SK-N-SH treated with all-trans-retinoic acid at 6 μM for 48 hours (cell line): Measurements from ENCODE around the gene FNDC3A.

ENCODE experiments used
- ATAC-seq: fragments of 200-7000 bp; cut with Tn5 transposase; 3 replicates; pipeline ENCODE4 v1.9.1; 2020; ENCODE audit warnings: mild to moderate bottlenecking, moderate library complexity
- ARNTL ChIP-seq: fragments of 450-650 bp; formaldehyde crosslinking; IDR thresholded peaks from 2 replicates; pipeline ENCODE4 v1.5.0; 2020; ENCODE audit warnings: low read depth, mild to moderate bottlenecking, moderate library complexity, borderline replicate concordance
- BACH2 ChIP-seq: fragments of 250-450 bp; sonication (Bioruptor Pico); IDR thresholded peaks from 2 replicates; pipeline ENCODE4 v1.9.0; 2021; ENCODE audit warnings: mild to moderate bottlenecking, borderline replicate concordance
- CREB5 ChIP-seq: fragments of 250-450 bp; sonication (Bioruptor Pico); IDR thresholded peaks from 2 replicates; pipeline ENCODE4 v1.5.1; 2020; ENCODE audit warnings: low read depth, mild to moderate bottlenecking, moderate library complexity
- CSRNP3 ChIP-seq: fragments of 250-450 bp; sonication (Bioruptor Pico); IDR thresholded peaks from 2 replicates; pipeline ENCODE4 v1.5.1; 2021; ENCODE audit warnings: mild to moderate bottlenecking, moderate library complexity
- ESRRG ChIP-seq: fragments of 250-450 bp; sonication (Bioruptor Pico); IDR thresholded peaks from 2 replicates; pipeline ENCODE4 v1.6.1; 2021; ENCODE audit warnings: mild to moderate bottlenecking
- GLIS3 ChIP-seq: fragments of 250-450 bp; sonication (Bioruptor Pico); IDR thresholded peaks from 2 replicates; pipeline ENCODE4 v1.5.0; 2020; ENCODE audit warnings: mild to moderate bottlenecking, moderate library complexity
- ISL1 ChIP-seq: fragments of 250-450 bp; sonication (Bioruptor Pico); IDR thresholded peaks from 2 replicates; pipeline ENCODE4 v2.1.2; 2022; ENCODE audit warnings: mild to moderate bottlenecking, moderate library complexity
- OSR1 ChIP-seq: fragments of 250-450 bp; sonication (Bioruptor Pico); IDR thresholded peaks from 2 replicates; pipeline ENCODE4 v1.8.0; 2022; ENCODE audit warnings: moderate library complexity, mild to moderate bottlenecking, inconsistent platforms
- PATZ1 ChIP-seq: fragments of 250-450 bp; sonication (Bioruptor Pico); IDR thresholded peaks from 2 replicates; pipeline ENCODE4 v1.8.0; 2020; ENCODE audit warnings: mild to moderate bottlenecking, moderate library complexity, borderline replicate concordance
- POU6F1 ChIP-seq: fragments of 250-450 bp; sonication (Bioruptor Pico); IDR thresholded peaks from 2 replicates; pipeline ENCODE4 v1.8.0; 2021; ENCODE audit warnings: low read depth, mild to moderate bottlenecking, moderate library complexity, borderline replicate concordance
- PPARA ChIP-seq: fragments of 250-450 bp; sonication (Bioruptor Pico); IDR thresholded peaks from 2 replicates; pipeline ENCODE4 v1.5.0; 2020; ENCODE audit warnings: mild to moderate bottlenecking, borderline replicate concordance
- RARB ChIP-seq: fragments of 250-450 bp; sonication (Bioruptor Pico); IDR thresholded peaks from 2 replicates; pipeline ENCODE4 v1.8.0; 2021; ENCODE audit warnings: mild to moderate bottlenecking, moderate library complexity
- SNAI2 ChIP-seq: fragments of 250-450 bp; sonication (Bioruptor Pico); IDR thresholded peaks from 2 replicates; pipeline ENCODE4 v1.5.0; 2020; ENCODE audit warnings: mild to moderate bottlenecking, moderate library complexity
- TCF4 ChIP-seq: fragments of 250-450 bp; sonication (Bioruptor Pico); IDR thresholded peaks from 2 replicates; pipeline ENCODE4 v1.8.0; 2021; ENCODE audit warnings: mild to moderate bottlenecking, moderate library complexity, borderline replicate concordance
- TOX ChIP-seq: fragments of 250-450 bp; sonication (Bioruptor Pico); IDR thresholded peaks from 2 replicates; pipeline ENCODE4 v1.8.0; 2021; ENCODE audit warnings: mild to moderate bottlenecking, moderate library complexity, borderline replicate concordance
- TSHZ2 ChIP-seq: fragments of 250-450 bp; sonication (Bioruptor Pico); IDR thresholded peaks from 2 replicates; pipeline ENCODE4 v1.5.0; 2020; ENCODE audit warnings: mild to moderate bottlenecking, moderate library complexity
- ZC3H10 ChIP-seq: fragments of 250-450 bp; sonication (Bioruptor Pico); IDR thresholded peaks from 2 replicates; pipeline ENCODE4 v1.5.1; 2021; ENCODE audit warnings: mild to moderate bottlenecking, moderate library complexity
- ZFP3 ChIP-seq: fragments of 250-450 bp; sonication (Bioruptor Pico); IDR thresholded peaks from 2 replicates; pipeline ENCODE4 v1.5.0; 2020; ENCODE audit warnings: mild to moderate bottlenecking, moderate library complexity
- ZFP30 ChIP-seq: fragments of 450-650 bp; formaldehyde crosslinking; IDR thresholded peaks from 2 replicates; pipeline ENCODE4 v1.5.0; 2022; ENCODE audit warnings: mild to moderate bottlenecking, moderate library complexity
- ZNF565 ChIP-seq: fragments of 450-650 bp; formaldehyde crosslinking; conservative IDR thresholded peaks from 2 replicates; pipeline ENCODE4 v1.5.0; 2020; ENCODE audit warnings: low read depth, mild to moderate bottlenecking, moderate library complexity
- ZNF70 ChIP-seq: fragments of 450-650 bp; formaldehyde crosslinking; IDR thresholded peaks from 2 replicates; pipeline ENCODE4 v1.5.0; 2020; ENCODE audit warnings: mild to moderate bottlenecking, moderate library complexity
- ZNF8 ChIP-seq: fragments of 450-650 bp; formaldehyde crosslinking; IDR thresholded peaks from 2 replicates; pipeline ENCODE4 v1.5.0; 2020; ENCODE audit warnings: mild to moderate bottlenecking, moderate library complexity

Gene FNDC3A

GRCh38 chr13:49253310-49253709 lies 277.6 kb downstream of the FNDC3A start:
- ATAC-seq, result no peak
- TF ChIP-seq ZNF8 (no peak), TSHZ2 (CRISPR knock-in tag) (no peak), CREB5 (CRISPR knock-in tag) (no peak), ARNTL (CRISPR knock-in tag) (no peak), ZFP3 (no peak), GLIS3 (CRISPR knock-in tag) (no peak), POU6F1 (no peak), SNAI2 (CRISPR knock-in tag) (no peak)

- no peak for ATAC-seq
- TF ChIP-seq ESRRG (CRISPR knock-in tag), result no peak
- no peak for TF ChIP-seq TOX (CRISPR knock-in tag)
- no peak for TF ChIP-seq PPARA (CRISPR knock-in tag)
- TF ChIP-seq ZC3H10 (CRISPR knock-in tag), result no peak
- TF ChIP-seq ZNF70 (CRISPR knock-in tag), result no peak
- no peak for TF ChIP-seq BACH2 (CRISPR knock-in tag)
Observed at GRCh38 chr13:49254007-49254406, 278.3 kb downstream of the FNDC3A start.

- no peak for ATAC-seq
- no peak for TF ChIP-seq ZFP30 (CRISPR knock-in tag)
- no peak for TF ChIP-seq ISL1
- TF ChIP-seq ZNF565 (CRISPR knock-in tag), result no peak
- no peak for TF ChIP-seq PATZ1 (CRISPR knock-in tag)
- no peak for TF ChIP-seq OSR1 (CRISPR knock-in tag)
- no peak for TF ChIP-seq GLIS3 (CRISPR knock-in tag)
- no peak for TF ChIP-seq PPARA (CRISPR knock-in tag)
- TF ChIP-seq BACH2 (CRISPR knock-in tag), result no peak
- TF ChIP-seq SNAI2 (CRISPR knock-in tag), result no peak
- no peak for TF ChIP-seq ZNF8
- no peak for TF ChIP-seq ZFP3
- TF ChIP-seq TOX (CRISPR knock-in tag), result no peak
- no peak for TF ChIP-seq ZC3H10 (CRISPR knock-in tag)
- no peak for TF ChIP-seq POU6F1
- no peak for TF ChIP-seq CSRNP3
- TF ChIP-seq TCF4 (CRISPR knock-in tag), result no peak
- no peak for TF ChIP-seq CREB5 (CRISPR knock-in tag)
- TF ChIP-seq RARB (CRISPR knock-in tag), result no peak
Observed at GRCh38 chr13:49256841-49257240, 281.1 kb downstream of the FNDC3A start.
